Panc1 (cell line): Measurements from ENCODE around the gene KLK4. TPM values are rescaled to one million over a fixed set of nuclear protein-coding genes. Genes with fewer than 3 reads are reported as not detected.

Source experiments
- ATAC-seq: fragments of 200-7000 bp; cut with Tn5 transposase; 2 replicates; pipeline ENCODE4 v1.9.1; 2020; ENCODE audit warnings: mild to moderate bottlenecking, moderate library complexity
- BruUV-seq: library from RNA; stranded (reverse); fragments of 400-500 nt; replicated peaks from 2 replicates; lab custom pipeline; 2021; lab: Mats Ljungman, UMichigan
- CTCF ChIA-PET: fragments of 300-600 bp; sonication (Branson Sonifier 250); formaldehyde crosslinking; loops from one replicate; lab custom pipeline; 2022; ENCODE audit warnings: antibody characterized with exemption; lab: Charles Lee
- POLR2A ChIA-PET: fragments of 300-600 bp; sonication (Branson Sonifier 250); formaldehyde crosslinking; loops from one replicate; lab custom pipeline; 2022; ENCODE audit warnings: antibody characterized with exemption; lab: Charles Lee
- DNase-seq: peaks from one replicate; pipeline ENCODE4 v3.0.0-alpha.2; 2010; ENCODE audit warnings: low read depth, low spot score
- H3K27ac ChIP-seq: 2 replicates; pipeline ENCODE4 v1.5.1; 2011; ENCODE audit warnings: mild to moderate bottlenecking, low read length, inconsistent platforms
- H3K27me3 ChIP-seq: fragments of 200-500 bp; sonication (Bioruptor generic); 2 replicates; pipeline ENCODE4 v1.6.0; 2014; ENCODE audit warnings: low read length, inconsistent platforms; ENCODE audit not compliant: control insufficient read depth, insufficient read depth
- H3K36me3 ChIP-seq: fragments of 200-500 bp; sonication (Bioruptor generic); 2 replicates; pipeline ENCODE4 v1.5.1; 2014; ENCODE audit warnings: inconsistent platforms, mild to moderate bottlenecking, low read length, moderate library complexity; ENCODE audit not compliant: control insufficient read depth, insufficient read depth
- H3K4me1 ChIP-seq: 2 replicates; pipeline ENCODE4 v1.5.1; 2011; ENCODE audit warnings: inconsistent platforms, mild to moderate bottlenecking, low read length, moderate library complexity; ENCODE audit not compliant: control insufficient read depth, insufficient read depth
- H3K4me3 ChIP-seq, 2 experiments: 2 replicates each; pipeline ENCODE4 v1.5.1; 2011 to 2012; ENCODE audit warnings: low read depth in 2 of 2, low read length in 2 of 2, mild to moderate bottlenecking in 2 of 2, inconsistent platforms in 1 of 2, moderate library complexity in 1 of 2
- H3K9me3 ChIP-seq: fragments of 200-500 bp; sonication (Bioruptor generic); 2 replicates; pipeline ENCODE4 v1.5.1; 2014; ENCODE audit warnings: low read depth, mild to moderate bottlenecking, inconsistent platforms, low read length, moderate library complexity; ENCODE audit not compliant: control insufficient read depth, insufficient read depth
- POLR2AphosphoS5 ChIP-seq: IDR thresholded peaks from 2 replicates; pipeline ENCODE4 v1.6.1; 2012; ENCODE audit warnings: mild to moderate bottlenecking, low read depth, low read length, moderate library complexity
- SIN3A ChIP-seq: IDR thresholded peaks from 2 replicates; pipeline ENCODE4 v1.6.1; 2012; ENCODE audit warnings: low read depth, mild to moderate bottlenecking, low read length, moderate library complexity, borderline replicate concordance; ENCODE audit not compliant: insufficient read depth
- TCF7L2 ChIP-seq: IDR thresholded peaks from 2 replicates; pipeline ENCODE4 v1.6.1; 2011; ENCODE audit warnings: mild to moderate bottlenecking, low read depth, low read length, inconsistent platforms
- in situ Hi-C: cut with HindIII; loops from 2 replicates; pipeline ENCODE4 v1.10.0; 2016; ENCODE audit warnings: low sequenced_read_pairs, low pct_unique_long_range_greater_than_20kb
- intact Hi-C: fragments of 100-400 bp; cut with micrococcal nuclease; formaldehyde crosslinking; loops from one replicate; pipeline ENCODE4 v1.10.0; 2022; ENCODE audit not compliant: unreplicated experiment
- total RNA-seq: library from RNA; stranded (reverse); gene quantifications from one replicate; pipeline ENCODE4 v1.2.1, GENCODE V29; 2021; ENCODE audit not compliant: unreplicated experiment
- TF ChIP-seq, protein P1 (sequence below), 2 experiments: IDR thresholded peaks; 2 replicates each; pipeline ENCODE4 v1.6.1; 2011 to 2012; ENCODE audit warnings: low read depth in 2 of 2, control low read depth in 1 of 2, low read length in 1 of 2, mild to moderate bottlenecking in 1 of 2, moderate library complexity in 1 of 2; ENCODE audit not compliant: insufficient read depth in 1 of 2
- TF ChIP-seq, protein P2 (sequence below): fragments of 450-650 bp; IDR thresholded peaks from 2 replicates; pipeline ENCODE4 v1.5.1; 2017; ENCODE audit warnings: mild to moderate bottlenecking

The KLK4 gene
- total RNA-seq, 1 experiment from 2014 or later, result not detected

GRCh38 chr19:50874211-50874610 is 37.0 kb downstream of the KLK4 start:
- no peak overlapping the region for H3K27ac ChIP-seq
- no TSS peak for BruUV-seq
- H3K36me3 ChIP-seq, result no peaks in the 10 kb centered on the region
- POLR2A ChIA-PET, result no interaction called here
- CTCF ChIA-PET, result no interaction called here
- H3K4me3 ChIP-seq, result no peak overlapping the region
- intact Hi-C loops, result no loop called here
- DNase-seq (no peak), ATAC-seq (no peak)
- no peaks in the 10 kb centered on the region for H3K4me1 ChIP-seq
- TF ChIP-seq, protein P1, sequence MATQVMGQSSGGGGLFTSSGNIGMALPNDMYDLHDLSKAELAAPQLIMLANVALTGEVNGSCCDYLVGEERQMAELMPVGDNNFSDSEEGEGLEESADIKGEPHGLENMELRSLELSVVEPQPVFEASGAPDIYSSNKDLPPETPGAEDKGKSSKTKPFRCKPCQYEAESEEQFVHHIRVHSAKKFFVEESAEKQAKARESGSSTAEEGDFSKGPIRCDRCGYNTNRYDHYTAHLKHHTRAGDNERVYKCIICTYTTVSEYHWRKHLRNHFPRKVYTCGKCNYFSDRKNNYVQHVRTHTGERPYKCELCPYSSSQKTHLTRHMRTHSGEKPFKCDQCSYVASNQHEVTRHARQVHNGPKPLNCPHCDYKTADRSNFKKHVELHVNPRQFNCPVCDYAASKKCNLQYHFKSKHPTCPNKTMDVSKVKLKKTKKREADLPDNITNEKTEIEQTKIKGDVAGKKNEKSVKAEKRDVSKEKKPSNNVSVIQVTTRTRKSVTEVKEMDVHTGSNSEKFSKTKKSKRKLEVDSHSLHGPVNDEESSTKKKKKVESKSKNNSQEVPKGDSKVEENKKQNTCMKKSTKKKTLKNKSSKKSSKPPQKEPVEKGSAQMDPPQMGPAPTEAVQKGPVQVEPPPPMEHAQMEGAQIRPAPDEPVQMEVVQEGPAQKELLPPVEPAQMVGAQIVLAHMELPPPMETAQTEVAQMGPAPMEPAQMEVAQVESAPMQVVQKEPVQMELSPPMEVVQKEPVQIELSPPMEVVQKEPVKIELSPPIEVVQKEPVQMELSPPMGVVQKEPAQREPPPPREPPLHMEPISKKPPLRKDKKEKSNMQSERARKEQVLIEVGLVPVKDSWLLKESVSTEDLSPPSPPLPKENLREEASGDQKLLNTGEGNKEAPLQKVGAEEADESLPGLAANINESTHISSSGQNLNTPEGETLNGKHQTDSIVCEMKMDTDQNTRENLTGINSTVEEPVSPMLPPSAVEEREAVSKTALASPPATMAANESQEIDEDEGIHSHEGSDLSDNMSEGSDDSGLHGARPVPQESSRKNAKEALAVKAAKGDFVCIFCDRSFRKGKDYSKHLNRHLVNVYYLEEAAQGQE (IDR thresholded peaks at IDR 0.05; ENCODE audit: insufficient read depth in 1 of 2, low read depth in 2 of 2, low read length in 1 of 2), result no peak
- TF ChIP-seq POLR2AphosphoS5, result no peak
- no peak for TF ChIP-seq SIN3A
- TF ChIP-seq, protein P2, sequence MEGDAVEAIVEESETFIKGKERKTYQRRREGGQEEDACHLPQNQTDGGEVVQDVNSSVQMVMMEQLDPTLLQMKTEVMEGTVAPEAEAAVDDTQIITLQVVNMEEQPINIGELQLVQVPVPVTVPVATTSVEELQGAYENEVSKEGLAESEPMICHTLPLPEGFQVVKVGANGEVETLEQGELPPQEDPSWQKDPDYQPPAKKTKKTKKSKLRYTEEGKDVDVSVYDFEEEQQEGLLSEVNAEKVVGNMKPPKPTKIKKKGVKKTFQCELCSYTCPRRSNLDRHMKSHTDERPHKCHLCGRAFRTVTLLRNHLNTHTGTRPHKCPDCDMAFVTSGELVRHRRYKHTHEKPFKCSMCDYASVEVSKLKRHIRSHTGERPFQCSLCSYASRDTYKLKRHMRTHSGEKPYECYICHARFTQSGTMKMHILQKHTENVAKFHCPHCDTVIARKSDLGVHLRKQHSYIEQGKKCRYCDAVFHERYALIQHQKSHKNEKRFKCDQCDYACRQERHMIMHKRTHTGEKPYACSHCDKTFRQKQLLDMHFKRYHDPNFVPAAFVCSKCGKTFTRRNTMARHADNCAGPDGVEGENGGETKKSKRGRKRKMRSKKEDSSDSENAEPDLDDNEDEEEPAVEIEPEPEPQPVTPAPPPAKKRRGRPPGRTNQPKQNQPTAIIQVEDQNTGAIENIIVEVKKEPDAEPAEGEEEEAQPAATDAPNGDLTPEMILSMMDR, result no peak
- no peak for TF ChIP-seq TCF7L2
- in situ Hi-C loops, result no loop called here
- peaks cover 3% of the 10 kb centered on the region; the same call in 1 of the 2 replicates for H3K27me3 ChIP-seq
- no peaks in the 10 kb centered on the region for H3K9me3 ChIP-seq

- ChIA-PET POLR2A (no interaction called here), CTCF (no interaction called here)
- no TSS peak for BruUV-seq
- ATAC-seq, result no peak
- Histone ChIP-seq H3K9me3 (no peaks in the 10 kb centered on the region), H3K27ac (no peak within 1 kb of the TSS), H3K4me3 (no peak within 1 kb of the TSS), H3K4me1 (no peaks in the 10 kb centered on the region), H3K36me3 (no peaks in the 10 kb centered on the region; the same call in 1 of the 2 replicates), H3K27me3 (peaks cover 3% of the 10 kb centered on the region; the same call in 1 of the 2 replicates)
- no peak for DNase-seq
- TF ChIP-seq, protein P2, result no peak
- TF ChIP-seq TCF7L2, result no peak
- no peak for TF ChIP-seq POLR2AphosphoS5
- no peak for TF ChIP-seq SIN3A
- TF ChIP-seq, protein P1 (IDR thresholded peaks at IDR 0.05; ENCODE audit: insufficient read depth in 1 of 2, low read depth in 2 of 2, low read length in 1 of 2), result no peak
- intact Hi-C loops, result no loop called here
- in situ Hi-C loops, result no loop called here
Measured at GRCh38 chr19:50873056-50873455, 38.1 kb downstream of the KLK4 start, which contains the start of gene KLK2. Gene KLK2, plus strand, starts transcription at chr19:50873439. Its CDS starts 35 bp downstream, at chr19:50873474.
